ENCODE data around the gene PHF12.
"Not testable (repeated sequence)": the region's sequence is repeated elsewhere in the genome, so short reads cannot be mapped to it uniquely, and the experiment has no call there.

PHF12 gene

GRCh38 chr17:28953444-28954118, 2.3 kb upstream of the PHF12 start:
- DNase-seq (ENCODE audit: low spot score), result peak; percentile 61

- DNase-seq (ENCODE audit: low spot score), result peak; percentile 94
Measured at GRCh38 chr17:28951991-28952975, 965 bp upstream of the PHF12 start.

DNA sequence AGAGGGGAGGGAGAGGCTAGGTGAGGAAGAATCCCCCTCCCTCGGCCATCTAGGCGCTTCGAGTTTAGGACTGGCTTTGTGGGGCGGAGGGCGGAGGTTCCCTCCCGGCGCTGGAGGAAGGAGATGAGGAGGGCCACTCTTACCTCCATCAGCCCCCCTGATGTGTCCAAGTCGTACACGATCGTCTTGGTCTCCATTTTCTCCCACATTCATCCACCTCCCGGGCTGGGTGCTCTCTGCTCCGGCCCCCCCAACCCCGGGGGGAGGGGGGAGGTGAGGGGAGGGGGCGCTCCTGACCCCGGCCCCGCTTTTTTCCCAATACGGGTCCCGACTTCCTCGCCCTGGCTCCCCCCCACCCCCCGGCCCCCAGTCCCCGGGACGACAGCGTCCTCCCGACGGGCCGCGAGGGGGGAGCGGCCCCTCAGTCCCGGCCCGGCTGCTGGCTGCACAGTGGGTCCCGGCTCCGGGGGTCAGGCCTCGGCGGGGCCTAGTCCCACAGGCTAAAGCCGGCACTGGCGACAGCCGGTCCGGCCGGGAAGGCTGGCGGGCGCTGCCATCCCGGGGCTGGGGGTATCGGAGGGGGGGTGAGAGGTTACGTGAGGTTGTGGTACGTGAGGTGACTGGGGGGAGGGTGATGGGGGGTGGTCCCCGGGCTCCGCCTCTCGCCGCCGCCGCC, 428 bp downstream of the PHF12 start:
- peak; percentile 23 for DNase-seq (ENCODE audit: low spot score)

DNA sequence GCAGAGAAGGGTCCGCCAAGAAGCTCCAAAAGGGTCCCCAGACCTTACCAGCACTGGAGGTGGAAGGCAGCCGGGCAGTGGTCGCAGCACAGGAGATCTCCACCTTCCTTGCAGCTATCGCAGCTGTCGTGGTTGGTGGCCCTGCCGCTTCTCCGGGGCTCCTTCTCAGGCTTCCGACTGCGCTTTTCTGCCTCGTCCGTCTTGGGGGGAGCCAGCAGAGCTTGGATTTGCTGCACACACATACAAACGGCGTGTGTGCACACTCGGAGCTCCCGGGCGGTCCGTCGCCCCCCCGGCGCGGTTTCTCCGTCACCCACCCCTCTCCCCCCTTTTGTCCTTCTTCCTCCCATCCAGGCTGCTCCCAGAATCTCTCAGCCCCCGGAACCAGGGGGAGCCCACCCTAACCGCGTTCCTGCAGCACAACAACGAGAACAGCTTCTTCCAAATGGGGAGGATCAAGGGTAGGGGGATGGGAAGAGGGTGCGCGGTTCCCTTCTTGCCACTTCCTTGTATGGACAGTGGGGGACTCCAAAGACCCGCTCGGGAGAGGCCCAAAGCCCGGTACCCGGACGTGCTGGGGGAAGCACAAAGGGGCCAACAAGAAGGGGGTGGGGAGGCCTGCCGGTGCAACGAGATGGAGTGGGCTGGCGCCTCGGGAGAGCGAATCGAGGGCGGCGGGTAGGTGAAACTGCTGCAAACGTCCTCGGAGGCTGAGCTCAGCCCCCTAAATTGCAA, 1.1 kb downstream of the PHF12 start:
- DNase-seq (ENCODE audit: low spot score), result peak; percentile 35

DNA sequence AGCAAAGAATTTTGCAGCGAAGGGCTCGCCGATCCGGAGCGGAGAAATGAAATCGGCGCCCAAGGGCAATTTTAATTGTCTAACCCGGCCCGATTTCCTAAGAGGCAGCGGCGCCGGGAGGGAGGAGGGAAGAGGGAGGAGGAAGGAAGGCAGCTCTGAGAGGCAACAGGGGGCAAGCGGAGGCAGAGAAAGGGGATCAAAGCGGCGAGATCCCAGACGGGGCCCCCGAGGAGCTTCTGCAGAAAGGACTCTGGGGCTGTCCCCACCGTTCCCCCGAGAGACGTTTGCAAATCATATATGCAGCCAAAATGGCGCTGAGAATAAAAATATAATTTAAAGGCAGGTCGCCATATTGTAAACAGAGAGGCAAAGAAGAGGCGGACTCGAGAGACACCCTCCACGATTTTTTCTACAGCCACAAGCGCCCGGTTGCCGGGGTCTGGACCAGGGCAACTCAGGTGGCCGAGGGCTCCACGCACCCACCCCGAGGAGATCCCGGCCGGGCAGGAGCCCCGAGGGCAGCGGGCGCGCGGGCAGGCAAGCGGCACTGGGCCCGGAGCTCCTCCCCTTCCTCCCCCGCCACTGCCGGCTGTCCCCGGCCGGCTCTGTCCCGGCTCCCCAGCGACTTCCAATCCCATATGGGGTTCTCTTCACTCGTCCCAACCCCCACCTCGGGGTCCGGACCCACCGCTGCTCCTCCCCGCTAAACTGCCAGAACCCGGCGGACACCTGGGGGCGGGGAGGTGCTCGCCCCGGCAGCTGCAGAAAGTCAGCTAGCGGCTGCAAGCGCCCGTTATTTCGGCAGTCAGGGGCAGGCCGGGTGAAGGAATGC, 1.9 kb downstream of the PHF12 start:
- DNase-seq (ENCODE audit: low spot score), result peak; percentile 59

- DNase-seq (ENCODE audit: low spot score), result no peak
Measured at GRCh38 chr17:28948873-28949184, 2.5 kb downstream of the PHF12 start.

DNA sequence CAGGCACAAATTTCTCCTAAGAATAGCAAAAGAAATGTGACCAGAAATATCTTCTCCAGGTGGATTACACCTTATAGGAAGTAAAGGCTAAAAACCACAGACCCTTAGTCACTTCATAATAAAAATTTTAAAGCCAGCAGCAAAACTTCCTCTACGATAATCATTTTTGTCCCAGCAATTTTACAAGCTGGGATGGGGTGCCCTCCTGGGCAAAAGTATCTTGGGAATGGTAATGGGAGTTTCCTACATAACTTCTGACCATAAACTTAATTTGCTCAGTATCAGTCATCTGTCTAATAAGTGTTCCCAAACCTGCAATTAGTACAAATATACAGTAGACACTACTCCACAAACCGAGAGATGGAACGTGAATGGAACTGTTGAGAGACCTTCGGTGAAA, 3.0 kb downstream of the PHF12 start:
- DNase-seq (ENCODE audit: low spot score), result no peak

DNA sequence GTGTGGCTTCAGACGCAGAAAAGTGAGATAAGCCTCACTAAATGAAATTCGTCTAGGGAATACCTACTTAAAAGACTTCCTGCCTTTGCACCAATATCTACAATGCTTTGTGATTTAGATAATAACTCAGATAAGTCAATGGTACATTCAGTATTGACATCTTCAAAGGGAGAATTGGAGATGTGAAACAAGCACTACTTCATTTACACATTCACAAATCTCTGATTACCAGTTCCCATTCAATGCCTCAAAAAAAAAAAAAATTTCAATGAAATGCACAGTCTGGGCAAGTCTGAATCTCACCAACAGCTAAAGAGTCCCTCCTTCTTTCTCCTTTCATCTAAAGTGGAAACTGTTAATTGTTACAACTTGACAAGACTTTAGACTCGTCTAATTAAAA, 3.7 kb downstream of the PHF12 start:
- DNase-seq (ENCODE audit: low spot score), result no peak

GRCh38 chr17:28946239-28946638, 5.1 kb downstream of the PHF12 start:
- DNase-seq (ENCODE audit: low spot score), result no peak

GRCh38 chr17:28944862-28945741, 6.2 kb downstream of the PHF12 start:
- no peak for DNase-seq (ENCODE audit: low spot score)

GRCh38 chr17:28944343-28944742, 7.0 kb downstream of the PHF12 start:
- no peak for DNase-seq (ENCODE audit: low spot score)

GRCh38 chr17:28942925-28943324, 8.4 kb downstream of the PHF12 start:
- no peak for DNase-seq (ENCODE audit: low spot score)

GRCh38 chr17:28941251-28941650, 10.1 kb downstream of the PHF12 start:
- no peak for DNase-seq (ENCODE audit: low spot score)

GRCh38 chr17:28940675-28941074, 10.6 kb downstream of the PHF12 start:
- DNase-seq (ENCODE audit: low spot score), result no peak

DNA sequence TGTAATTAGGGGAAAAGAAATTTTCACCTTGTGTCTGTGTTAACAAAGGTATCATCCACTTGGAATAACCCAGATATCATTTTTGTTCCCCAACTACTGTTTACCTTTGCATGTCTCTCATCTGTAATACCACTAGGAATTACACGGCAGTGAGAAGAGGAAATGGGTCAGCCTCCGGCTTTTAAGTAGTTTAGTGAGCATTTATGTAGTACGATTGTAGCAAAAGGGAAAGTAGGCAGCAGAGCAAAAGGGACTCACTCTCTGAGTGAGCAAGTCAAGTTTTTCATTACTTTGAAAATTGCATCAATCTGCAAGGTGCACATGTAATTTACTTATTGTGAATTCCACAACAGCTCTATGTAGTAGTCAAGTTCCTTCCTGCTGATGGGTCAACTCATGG, 11.2 kb downstream of the PHF12 start:
- no peak for DNase-seq (ENCODE audit: low spot score)

DNA sequence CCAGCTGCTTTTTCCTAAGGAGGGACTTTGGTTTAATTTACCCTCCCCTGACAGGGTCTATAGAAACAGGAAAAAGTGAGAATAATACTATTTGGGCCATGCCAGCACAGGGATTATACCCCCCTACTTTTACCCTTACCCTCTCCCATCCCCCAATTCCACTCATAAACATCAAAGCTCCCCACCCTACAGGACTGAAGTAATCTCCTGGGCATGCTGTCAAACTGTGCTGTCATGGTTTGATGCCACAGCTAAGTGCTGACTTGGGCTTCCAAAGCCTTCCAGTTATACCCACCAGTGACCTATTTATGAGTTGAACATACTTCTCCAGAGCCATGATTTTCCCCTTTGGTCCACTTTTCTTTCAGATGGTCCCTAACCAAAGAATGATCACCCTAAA, 12.8 kb downstream of the PHF12 start:
- no peak for DNase-seq (ENCODE audit: low spot score)

GRCh38 chr17:28937044-28937729, 14.1 kb downstream of the PHF12 start:
- no peak for DNase-seq (ENCODE audit: low spot score)

DNA sequence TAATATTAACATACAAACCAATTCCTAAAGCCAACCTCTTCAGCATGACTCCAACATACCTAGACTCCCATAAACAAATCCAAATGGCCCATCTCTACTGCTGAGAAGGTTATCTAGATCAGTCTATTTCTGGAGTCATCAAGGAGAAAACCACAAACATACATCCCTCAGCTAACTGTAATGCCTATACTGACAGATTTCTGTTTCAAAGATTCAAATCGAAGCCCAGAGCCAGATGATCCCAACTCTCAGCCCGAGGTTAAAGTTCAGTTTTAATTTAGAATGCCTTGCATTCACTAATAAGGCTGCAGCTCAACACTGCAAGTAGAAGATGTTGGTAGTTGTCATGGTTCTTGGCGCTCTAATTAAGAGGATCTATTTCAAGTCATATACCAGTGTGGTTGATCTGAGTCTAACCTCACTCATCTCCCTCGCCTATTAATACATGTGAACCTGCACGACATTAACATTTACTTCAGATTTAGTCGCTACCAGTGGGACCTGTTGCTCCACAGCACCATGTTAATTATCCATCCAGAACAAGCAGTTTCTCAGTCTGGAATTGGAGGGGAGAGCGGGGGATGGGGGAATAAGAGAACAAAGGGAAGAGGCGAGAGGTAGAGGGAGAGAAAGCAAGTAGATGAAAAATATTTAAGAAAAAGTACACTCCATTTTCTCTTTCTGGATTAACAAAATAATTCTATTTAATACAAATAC, 15.4 kb downstream of the PHF12 start:
- no peak for DNase-seq (ENCODE audit: low spot score)

GRCh38 chr17:28934508-28934907, 16.8 kb downstream of the PHF12 start:
- DNase-seq (ENCODE audit: low spot score), result not testable (repeated sequence)
